HG02571 (cell line): ENCODE results near the gene GSN.

Source experiments
- ATAC-seq: cut with Tn5 transposase; IDR thresholded peaks from one replicate; pipeline ENCODE4 v1.9.1; 2021; ENCODE audit warnings: mild to moderate bottlenecking, moderate library complexity; ENCODE audit not compliant: unreplicated experiment

GSN gene

GRCh38 chr9:121301881-121302286, 33.9 kb downstream of the GSN start:
- ATAC-seq: no peak

DNA sequence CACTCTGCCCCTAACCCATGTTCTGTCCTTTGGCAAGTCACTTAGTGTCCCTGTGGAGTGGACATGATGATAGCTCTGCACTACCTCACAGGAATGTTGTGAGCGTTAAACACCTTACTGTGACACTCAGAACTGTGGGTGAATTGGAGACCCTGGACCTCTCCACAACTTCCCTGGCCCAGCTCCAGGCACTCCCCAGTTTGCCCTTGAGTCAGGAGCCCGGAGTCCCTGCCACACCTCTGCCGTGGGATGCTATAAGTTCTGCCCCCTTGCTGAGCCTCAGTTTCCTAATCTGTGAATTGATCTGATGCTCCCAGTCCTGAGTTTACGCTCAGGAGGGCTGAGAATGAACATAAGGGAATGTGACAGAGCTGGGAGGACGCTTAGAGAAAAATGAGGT, 34.4 kb downstream of the GSN start:
- no peak for ATAC-seq

- ATAC-seq: no peak
Observed at GRCh38 chr9:121302786-121303185, 34.8 kb downstream of the GSN start.

- ATAC-seq: no peak
Observed at GRCh38 chr9:121303456-121304451, 35.8 kb downstream of the GSN start.

- ATAC-seq: no peak
Observed at GRCh38 chr9:121304707-121305106, 36.7 kb downstream of the GSN start.

GRCh38 chr9:121305269-121305994, 37.5 kb downstream of the GSN start:
- no peak for ATAC-seq

DNA sequence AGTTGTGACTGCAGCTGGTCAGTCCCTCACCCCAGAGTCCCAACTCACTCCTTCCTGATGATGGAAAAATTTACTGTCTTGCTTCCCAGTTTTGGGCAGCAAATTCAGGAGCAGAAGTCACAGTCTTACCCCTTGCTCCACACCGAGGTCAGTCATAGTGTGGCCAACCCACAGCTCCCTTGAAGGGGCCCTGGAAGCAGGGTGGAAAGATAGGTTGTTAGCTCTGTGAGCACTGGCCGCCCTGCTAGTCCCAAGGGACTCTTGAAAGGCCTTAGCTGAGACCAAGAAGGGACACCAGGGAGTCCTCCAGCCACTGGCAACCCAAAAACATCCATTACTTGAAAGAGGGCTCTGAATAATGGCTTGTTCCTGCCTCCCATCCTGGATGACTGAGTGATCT, 40.0 kb downstream of the GSN start:
- no peak for ATAC-seq

GRCh38 chr9:121308765-121309164, 40.8 kb downstream of the GSN start:
- ATAC-seq: no peak

DNA sequence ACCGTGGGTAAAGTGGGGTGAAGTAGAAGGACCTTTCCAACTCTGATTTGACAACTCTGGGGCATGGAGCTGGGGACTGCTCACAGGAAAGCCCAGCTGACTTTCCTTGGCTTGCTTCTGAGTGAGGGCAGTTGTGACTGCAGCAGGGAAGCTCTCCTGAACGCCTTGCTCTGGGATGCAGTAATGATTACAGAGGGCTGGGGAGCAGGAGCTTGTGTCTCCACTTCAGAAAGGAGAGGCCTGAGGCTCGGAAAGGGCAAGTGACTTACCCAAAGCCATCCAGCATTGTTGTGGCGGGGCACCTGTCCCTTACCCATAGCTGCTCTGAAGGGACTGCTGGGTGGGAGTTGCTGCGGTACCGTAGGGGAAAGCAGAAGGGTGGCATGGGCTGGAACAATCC, 41.2 kb downstream of the GSN start:
- ATAC-seq: no peak

GRCh38 chr9:121309833-121310425, 42.0 kb downstream of the GSN start:
- no peak for ATAC-seq

DNA sequence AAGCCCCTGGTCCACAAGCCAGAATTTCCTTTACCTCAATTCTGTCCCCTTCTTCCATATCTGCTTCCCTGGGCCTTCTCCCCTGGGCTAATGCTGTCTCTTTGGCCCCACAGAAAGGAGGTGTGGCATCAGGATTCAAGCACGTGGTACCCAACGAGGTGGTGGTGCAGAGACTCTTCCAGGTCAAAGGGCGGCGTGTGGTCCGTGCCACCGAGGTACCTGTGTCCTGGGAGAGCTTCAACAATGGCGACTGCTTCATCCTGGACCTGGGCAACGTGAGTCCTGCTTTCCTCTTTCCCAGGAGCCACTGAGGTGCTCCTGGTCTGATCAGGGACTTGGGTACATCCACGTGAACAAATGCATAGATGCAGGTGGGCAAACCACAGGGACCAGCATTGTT, 42.6 kb downstream of the GSN start:
- no peak for ATAC-seq

DNA sequence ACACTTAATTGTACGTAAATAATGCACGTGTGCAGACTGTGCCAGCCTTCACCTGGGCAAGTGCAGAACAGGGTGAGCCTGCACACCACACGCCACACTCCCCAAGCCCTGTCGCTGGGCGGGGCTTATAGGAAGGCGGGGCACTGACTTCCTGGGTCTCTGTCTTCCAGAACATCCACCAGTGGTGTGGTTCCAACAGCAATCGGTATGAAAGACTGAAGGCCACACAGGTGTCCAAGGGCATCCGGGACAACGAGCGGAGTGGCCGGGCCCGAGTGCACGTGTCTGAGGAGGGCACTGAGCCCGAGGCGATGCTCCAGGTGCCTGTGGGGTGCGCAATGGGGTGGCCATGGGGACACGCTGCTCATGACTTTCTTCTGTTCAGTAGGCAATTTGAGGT, 44.2 kb downstream of the GSN start:
- ATAC-seq: no peak

DNA sequence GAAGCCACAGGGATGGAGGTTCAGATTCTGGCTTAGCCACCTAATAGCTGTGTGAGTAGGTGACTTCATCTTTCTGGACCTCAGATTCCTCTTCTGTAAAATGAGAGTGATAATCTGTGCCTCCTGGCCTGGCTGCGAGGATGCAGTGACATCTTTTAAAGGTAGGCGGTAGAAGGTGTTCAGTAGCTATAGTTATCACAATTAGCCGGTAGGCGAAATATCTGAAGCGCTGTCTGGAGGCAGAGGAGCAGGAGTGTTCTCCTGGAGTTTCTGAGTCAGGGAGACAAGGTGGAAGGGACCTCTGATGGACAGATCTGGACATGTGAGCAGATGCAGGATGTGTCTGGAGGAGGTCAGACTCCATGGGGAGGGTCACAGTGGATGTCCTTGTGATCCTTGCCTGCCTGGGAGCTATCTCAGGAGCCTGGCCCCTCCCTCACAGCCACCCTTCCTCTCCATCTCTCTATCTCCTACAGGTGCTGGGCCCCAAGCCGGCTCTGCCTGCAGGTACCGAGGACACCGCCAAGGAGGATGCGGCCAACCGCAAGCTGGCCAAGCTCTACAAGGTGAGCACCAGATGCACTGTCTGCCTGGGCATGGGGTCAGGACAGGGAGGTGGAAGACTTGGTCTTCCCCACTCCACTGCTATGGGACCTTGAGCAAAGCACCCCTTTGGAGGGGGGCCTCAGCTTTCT, 45.6 kb downstream of the GSN start:
- ATAC-seq: no peak

DNA sequence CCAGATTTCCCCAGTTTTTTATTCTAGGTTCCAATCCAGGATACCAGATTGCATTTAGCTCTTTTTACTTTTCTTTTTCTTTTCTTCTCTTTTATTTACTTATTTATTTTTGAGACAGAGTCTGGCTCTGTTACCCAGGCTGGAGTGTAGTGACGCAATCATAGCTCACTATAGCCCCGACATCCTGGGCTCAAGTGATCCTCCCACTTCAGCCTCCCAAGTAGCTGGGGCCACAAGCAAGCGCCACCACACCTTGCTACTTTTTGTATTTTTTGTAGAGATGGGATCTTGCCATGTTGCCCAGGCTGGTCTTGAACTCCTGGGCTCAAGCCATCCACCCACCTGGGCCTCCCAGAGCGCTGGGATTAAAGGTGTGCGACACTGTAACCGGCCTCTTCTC, 48.4 kb downstream of the GSN start:
- no peak for ATAC-seq

DNA sequence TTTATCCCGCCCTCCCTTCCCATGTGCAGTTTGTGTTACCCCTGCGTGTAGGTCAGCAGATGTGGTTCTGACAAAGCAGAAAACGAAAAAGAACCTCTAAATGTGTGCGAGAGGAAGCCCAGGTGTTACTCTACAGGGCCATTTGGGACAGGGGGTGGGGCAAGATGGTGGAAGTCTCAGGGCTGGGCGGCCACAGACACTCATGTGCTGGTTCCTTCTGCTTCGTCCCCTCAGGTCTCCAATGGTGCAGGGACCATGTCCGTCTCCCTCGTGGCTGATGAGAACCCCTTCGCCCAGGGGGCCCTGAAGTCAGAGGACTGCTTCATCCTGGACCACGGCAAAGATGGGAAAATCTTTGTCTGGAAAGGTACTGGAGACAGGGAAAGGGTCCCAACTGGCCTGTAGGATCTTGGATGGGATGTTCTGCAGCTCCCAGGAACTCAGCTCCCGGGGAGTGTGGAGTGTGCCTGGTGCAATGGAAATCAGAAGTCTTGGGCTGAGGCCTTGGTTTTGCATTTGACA, 49.0 kb downstream of the GSN start:
- ATAC-seq: no peak

DNA sequence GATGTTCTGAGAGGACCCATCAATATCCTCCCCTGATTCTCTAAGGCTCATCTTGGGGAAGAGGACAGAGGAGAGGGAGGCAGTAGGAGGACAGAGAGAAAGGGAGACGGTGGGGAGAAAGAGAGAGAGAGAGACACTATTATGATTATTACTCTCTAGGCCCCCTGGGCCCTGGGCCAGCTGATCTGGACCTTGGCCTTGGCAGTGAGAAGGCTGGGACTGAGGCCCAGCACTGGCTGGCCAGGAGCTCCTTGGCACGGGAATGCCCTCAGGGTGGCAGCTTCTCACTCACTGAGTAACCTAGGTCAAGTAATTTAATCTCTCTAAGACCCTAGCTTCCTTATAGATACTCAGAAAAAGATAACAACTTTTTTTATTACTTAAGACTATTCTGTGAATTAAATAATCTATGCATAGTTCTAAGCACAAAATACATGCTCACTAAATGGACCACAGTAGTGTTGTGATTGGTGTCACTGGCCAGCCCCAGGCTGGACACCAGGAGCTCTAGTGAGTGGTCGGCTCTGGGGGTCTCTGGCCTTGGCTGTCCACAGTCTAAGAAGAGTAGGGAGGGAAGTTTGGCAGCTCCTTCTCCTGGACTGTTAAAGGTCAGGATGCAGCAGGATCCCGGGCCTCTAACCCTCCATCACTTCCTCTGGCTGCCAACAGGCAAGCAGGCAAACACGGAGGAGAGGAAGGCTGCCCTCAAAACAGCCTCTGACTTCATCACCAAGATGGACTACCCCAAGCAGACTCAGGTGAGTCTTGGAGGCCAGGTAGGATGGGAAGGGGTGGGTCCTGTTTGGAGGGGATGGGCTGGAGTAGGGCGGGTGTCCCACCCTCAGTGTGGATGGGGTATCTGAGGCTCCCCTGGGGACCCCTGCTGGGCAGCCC, 50.0 kb downstream of the GSN start:
- ATAC-seq: no peak

DNA sequence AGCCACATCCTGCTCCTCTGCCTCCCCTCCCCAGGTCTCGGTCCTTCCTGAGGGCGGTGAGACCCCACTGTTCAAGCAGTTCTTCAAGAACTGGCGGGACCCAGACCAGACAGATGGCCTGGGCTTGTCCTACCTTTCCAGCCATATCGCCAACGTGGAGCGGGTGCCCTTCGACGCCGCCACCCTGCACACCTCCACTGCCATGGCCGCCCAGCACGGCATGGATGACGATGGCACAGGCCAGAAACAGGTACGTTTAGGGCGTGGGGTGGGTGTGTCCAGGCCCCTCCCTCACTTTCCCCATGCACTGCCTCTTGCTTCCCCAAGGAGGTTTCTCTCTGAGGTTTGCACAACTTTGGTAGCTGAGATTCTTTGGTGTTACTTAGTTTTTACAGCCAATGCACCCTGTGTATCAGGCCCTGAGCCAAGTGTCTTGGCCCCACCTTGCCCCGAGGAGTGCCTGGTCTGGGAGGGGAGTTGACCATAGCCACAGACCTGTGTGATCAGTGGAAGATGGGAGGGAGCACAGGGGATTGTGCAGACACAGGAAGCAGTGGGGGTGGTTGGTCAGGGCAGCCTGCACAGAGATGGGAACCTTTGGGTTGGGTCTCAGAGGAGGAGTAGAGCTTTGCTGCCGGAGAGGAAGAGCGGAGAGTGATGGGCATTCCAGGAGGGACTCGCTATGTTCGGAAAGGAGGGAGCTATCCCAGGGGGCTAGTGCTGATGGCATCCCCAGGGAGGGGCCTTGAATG, 50.8 kb downstream of the GSN start:
- no peak for ATAC-seq

DNA sequence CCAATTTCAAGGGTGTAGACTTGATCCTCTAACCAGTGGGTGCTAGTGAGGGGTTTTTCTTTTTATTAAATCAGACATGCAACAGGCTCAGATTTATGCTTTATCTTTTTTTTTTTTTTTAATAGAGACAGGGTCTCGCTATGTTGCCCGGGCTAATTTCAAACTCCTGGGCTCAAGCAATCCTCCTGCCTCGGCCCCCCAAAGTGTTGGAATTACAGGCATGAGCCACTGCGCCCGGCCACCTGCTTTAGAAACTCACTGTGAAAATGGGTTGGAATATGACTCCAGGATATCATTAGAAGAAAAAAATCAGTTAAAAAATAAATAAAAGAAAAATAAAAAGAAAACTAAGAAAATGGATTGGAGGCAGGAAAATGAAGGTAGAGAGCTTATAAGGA, 51.4 kb downstream of the GSN start:
- no peak for ATAC-seq

- ATAC-seq: no peak
Observed at GRCh38 chr9:121321016-121321503, 53.1 kb downstream of the GSN start.
